Hypothalamus (tissue), 51 donors: ENCODE measurements around the gene C12orf76.
"Not testable (repeated sequence)": the region's sequence is repeated elsewhere in the genome, so short reads cannot be mapped to it uniquely, and the experiment has no call there.

Source experiments
- DNase-seq, 51 donors: peaks; one replicate each; lab custom pipeline; 2025; lab: John Stamatoyannopoulos, UW

Gene C12orf76, protein sequence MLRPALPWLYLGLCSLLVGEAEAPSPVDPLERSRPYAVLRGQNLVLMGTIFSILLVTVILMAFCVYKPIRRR

DNA sequence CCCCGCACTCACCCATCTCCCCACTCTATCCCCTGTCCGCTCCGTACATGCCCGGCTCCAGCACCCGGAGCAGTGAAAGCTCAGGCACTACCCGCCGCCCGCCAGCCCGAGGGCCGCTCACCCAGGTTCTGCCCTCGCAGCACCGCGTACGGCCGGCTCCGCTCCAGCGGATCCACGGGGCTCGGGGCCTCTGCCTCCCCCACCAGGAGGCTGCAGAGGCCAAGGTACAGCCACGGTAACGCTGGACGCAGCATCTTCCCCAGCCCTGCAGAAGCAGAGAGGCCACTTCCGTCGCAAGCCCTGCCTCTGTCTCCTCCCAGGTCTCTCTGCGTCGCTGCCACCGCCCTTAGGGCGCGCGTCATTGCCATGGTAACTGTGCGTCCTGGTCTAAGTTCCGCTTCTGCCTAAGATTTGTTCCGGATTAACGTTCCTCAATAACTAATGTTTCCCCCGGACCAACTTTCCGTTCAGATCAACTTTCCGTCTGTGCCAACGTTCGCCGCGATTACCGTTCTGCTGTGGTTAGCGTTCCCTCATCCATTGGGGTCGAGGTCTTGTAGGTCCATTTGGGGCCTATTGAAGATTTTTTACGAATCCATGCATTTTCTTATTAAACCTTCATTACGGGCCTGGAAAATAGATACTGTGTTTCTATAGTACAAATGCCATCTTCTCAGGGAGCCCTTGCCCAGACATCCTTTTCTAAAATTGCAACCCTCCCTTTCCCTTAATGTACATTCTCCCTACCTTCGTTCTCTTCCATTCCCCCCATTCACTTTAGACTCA is at the start of gene C12orf76:
Gene C12orf76, minus strand, starts transcription at position 281 of the 786 bp plus-strand sequence. Its CDS starts 27 bp downstream, at position 254.
- DNase-seq = peak; percentile 26 to 96 (median 88)

DNA sequence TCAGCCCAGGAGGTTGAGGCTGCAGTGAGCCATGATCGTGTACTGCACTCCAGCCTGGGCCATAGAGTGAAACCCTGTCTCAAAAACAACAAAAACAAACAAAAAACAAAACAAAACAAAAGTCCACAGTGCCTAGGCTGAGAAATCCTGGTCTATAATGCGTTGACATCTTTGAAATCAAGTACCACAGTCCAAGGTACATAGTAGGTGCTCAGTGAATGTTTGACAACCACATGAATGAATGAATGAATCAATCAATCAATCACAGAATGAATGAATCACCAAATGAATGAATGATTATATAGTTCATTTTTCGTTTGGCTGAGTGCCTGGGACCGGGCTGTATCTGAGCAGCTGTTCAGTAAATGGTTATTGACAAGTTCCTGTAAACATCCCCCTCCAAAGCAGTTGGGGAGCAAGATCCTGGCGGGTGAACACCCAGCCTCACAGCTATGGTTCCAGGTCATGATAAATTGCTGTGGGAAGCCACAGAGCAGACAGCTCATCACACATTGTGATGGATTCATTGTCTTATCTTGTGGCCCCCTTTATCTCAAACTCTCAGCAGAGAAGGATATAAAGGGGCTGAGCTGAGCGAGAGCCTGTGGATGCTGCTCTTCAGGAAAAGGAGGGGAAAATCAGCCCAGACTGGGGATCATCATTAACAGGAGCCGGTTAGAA is 45.4 kb upstream of the C12orf76 start:
- no peak for DNase-seq

DNA sequence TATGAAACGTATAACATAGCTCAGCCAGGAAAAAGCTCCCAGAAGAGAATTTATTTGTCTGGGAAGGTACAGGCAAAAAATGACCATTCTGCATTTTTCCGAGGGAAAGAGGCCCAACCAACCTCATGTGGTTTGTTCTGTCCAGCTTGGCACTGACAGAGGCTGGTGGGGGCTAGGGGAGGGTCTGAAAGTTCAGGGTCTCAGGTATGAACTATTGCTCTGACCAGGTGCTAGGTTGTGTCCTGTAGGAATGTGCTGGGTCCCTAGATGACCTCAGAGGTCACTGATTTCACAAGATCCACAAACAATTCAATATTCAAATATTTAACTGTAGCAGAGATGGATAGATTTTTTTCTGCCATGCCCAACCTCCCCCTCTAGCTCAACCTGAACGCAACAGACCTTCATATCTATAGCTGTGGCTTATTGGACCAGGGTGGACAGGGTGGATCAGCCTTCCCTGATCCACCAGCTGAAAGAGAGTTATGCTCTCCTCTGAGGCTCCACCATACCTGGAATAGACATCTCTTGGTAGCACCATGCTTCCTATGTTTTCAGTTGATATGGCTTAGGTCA is 42.9 kb upstream of the C12orf76 start:
- no peak for DNase-seq

DNA sequence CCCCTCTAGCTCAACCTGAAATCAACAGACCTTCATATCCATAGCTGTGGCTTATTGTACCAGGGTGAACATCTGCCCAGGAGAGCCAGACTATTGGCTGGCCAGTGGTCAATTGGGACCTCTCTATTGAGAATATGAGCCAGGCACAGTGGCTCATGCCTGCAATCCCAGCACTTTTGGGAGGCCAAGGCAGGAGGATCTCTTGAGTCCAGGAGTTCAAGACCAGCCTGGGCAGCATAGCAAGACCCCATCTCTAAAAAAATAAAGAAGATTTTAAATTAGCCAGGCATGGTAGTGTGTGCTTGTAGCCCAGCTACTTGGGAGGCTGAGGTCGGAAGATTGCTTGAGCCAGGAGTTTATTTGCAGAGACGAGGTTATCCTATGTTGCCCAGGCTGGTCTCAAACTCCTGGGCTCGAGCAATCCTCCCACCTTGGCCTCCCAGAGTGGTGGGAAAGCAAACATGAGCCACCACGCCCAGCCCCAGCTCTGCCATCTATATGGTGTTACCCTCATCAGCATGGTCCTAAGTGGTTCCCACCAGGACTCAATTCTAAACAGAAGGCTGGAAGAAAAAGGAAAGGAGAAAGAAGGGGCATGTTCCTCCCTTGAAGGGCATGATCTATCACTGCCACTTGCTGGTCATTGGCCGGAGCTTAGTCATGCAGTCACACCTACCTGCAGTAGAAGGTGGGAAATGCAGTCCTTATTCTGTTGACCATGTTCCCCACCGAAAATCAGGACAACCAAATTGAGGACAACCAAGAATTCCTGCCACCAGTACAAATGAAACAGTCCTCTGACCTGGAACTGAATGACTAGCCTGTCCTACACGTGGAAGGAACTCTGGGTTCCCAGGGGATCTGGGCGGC is 42.2 kb upstream of the C12orf76 start:
- no peak for DNase-seq

DNA sequence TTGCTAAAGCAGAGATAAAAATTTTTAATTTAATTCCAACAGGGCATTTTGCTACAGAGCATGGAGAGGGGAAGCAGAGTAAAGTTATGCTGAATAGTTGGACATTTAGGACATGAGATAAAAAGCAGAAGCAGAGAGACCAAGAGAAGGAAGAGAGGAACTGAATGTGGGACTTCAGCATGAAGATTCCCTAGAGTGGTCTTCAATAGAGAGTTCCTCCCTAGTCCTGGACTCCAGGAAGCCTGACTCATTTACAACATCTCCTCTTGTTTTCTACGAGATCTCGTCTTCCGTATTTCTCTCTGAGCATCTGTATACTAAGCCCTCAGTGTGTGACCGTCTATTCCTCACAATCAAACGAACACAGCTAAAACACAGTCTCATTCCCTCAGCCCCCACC is 40.6 kb upstream of the C12orf76 start:
- no peak for DNase-seq

DNA sequence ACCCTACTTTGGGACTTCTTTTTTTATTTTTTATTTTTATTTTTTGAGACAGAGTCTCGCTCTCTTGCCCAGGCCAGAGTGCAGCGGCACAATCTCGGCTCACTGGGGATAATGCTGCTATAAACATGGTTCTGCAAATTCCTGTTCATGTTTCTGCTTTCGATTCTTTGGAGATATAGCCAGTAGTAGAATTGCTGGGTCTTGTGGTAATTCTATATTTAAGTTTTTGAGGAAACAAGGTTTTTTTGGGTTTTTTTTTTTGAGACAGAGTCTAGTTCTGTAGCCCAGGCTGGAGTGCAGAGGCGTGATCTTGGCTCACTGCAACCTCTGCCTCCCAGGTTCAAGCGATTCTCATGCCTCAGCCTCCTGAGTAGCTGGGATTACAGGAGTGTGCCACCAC is 39.9 kb upstream of the C12orf76 start:
- not testable (repeated sequence) for DNase-seq

DNA sequence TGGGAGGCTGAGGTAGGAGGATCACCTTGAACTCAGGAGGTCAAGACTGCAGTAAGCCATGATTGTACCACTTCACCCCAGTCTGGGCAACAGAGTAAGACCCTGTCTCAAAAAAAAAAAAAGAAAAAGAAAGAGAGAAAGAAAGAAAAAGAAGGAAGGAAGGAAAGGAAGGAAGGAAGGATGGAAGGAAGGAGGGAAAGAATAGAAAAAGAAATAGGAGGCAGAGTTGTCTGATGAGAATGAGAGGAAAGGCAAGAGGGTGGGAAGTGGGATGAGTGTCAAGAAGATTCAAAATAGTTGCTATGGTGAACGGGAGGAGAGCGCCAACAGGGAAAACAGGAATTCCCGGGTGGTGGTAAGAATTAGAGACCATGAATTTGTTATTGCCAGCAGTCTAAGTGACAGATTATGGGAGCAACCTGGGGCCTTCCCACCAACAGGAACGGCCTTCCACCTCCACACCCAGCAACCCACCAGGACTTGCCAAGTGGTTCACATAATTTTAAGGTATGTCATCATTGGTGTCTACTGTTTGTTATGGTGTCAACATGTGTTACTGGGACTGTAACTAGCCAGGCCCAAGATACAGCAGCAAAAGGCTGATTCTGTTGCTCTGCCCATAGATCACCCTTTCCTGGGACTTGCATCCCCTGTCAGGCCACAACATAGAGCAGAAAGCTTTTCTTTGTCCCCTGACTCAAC is 36.1 kb upstream of the C12orf76 start:
- DNase-seq = no peak

DNA sequence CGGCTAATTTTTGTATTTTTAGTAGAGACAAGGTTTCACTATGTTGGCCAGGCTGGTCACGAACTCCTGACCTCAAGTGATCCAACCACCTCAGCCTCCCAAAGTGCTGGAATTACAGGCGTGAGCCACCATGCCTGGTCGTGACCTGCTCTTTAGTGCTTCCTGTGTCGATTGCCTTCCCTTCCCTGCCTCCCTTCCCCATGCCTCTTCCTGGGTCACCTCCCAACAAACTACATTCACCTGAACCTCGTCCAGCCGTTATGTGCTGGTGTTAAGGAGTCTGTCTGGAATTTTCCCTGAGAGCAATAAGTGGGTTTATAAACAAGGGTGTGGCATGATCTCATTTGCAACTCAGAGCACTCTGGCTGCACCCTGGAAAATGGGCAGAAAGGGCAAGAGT is 32.1 kb upstream of the C12orf76 start:
- no peak for DNase-seq

DNA sequence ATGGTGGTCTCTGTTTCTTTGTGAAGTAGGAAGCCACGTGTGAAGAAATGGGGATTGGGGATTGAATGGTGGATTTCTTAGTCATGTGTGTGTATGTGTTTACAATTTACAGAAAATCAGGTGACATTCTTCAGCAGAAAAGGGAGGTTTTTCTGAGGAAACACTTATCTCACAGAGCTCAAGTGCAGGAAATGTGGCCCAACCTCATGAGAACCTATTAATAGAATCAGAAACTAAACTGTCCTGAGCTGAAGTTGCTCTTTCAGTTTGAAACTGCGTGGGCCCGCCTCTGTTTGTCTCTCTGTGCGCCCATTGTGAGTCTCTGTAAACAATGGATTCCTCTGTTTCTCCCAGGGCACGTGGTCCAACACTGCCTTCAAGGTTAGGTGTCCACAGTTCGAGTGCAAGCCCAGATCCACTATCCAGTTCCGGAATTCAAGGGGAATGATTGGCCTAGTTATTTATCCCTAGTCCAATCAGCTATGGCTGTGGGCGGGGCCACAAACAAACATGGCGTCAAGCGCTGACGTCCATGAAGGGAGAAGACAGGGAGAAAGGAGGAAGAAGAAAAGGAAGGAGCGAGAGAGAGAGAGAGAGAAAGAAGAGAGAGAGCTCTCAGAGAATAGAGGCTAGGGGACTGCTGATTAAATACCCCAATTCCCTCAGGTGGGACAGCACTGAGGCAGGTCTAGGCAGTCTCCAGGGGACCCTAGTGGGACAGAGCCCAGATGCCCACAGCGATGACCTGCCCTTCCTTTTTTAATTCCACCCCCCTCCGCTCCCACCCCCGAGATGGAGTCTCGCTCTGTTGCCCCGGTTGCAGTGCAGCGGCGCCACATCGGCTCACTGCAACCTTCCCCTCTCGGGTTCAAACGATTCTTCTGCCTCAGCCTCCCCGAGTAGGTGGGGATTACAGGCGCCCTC is 31.4 kb upstream of the C12orf76 start:
- DNase-seq = peak in 49 of 51 donors; percentile 4 to 93 (median 73)

DNA sequence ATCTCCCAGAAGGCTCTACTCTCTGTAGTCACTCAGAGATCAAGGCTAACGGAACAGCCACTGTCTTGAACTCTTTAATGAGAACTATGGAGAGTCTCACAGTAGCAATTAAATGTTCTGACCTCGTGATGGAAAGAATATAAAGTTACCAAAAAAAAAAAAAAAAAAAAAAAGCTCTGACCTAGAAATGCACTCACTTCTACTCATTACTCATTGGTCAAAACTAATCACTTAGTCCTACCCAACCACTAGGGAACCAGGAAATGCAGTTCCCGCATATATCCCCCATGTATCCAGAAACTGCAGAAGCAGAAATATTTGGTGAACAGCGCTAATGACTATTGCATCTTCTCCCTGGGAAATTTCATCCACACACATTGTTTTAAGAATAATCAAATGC is 29.5 kb upstream of the C12orf76 start:
- DNase-seq = no peak

DNA sequence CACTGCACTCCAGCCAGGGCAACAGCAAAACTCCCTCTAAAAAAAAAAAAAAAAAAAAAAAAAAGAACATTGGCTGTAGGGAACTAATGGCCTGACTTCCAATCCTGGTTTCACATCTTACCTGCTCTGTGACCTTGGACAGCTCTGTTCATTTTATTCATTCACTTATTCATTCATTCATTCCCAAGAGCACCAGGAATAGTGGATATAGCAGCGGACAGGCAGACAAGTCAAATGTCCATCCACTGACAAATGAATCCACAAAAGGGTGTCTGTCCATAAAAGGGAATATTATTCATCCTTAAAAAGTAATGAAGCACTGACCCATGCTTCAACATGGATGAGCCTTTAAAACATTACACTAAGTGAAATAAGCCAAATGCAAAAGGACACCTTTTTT is 27.6 kb upstream of the C12orf76 start:
- DNase-seq = no peak

DNA sequence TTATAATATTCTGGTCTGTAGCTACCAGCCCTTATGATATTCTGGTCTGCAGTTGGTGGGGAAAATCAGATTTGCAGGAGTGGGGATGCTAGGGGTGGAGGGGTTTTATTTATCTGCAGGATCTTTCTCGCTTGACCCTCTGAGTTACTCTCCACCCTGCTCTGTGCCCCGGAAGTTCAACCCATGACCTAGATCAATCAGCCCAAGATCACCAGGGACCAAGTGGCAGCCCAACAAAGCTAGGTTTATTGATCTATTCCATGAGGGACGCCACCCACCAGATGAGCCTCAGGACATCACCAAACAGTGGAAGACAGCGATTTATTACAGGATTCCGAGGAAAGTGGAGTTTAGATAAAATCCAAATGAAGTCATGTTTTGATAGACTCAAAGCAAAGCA is 25.8 kb upstream of the C12orf76 start:
- DNase-seq = peak in 10 of 51 donors; percentile 1 to 58 (median 10)

DNA sequence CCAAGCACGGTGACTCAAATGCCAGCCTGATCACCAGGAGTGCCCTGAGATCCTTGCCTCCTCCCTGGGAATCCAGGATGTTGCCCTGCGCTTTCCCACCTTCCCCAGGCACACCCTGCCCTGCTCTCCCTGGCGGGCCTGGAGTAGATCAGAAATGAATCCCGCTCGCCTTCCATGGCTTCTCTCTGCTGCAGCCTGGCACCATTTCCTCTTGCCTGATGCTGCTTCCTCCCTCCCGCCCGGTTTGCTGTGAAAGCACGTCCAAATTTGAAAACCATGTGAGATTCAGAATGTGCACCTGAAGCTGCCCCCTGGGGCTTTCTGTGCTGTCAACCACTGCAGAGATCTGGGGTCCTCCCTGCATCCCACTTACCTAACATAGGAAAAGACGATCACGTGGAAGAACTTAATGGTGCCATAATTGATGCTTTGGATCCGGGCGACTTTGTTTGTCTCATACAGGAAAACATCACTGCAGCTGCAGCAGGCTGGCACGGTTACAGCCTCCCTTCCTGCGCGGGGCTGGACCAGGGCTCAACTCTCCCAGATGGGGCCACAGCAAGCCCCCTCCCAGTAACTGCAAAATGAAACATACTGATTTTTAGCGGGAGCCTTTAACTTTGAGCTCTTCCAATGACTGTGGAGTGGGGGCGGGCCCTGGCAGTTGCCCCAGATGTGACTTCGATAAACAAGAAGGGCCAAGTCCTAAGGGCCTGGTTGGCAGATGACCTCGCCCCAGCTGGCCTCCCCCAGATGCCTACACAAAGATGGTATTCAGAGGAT is 24.9 kb upstream of the C12orf76 start:
- DNase-seq = peak; percentile 34 to 97 (median 82)

DNA sequence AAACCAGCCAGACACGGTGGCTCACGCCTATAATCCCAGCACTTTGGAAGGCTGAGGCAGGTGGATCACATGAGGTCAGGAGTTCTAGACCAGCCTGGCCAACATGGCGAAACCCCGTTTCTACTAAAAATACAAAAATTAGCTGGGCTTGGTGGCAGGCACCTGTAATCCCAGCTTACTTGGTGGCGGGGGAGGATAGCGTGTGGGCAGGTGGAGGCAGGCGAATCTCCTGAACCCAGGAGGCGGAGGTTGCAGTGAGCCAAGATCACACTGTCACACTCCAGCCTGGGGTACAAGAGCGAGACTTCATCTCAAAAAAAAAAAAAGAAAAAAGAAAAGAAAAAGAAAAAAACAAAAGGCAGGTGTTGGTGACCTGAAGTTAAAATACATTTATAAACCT is 24.3 kb upstream of the C12orf76 start:
- not testable (repeated sequence) for DNase-seq

DNA sequence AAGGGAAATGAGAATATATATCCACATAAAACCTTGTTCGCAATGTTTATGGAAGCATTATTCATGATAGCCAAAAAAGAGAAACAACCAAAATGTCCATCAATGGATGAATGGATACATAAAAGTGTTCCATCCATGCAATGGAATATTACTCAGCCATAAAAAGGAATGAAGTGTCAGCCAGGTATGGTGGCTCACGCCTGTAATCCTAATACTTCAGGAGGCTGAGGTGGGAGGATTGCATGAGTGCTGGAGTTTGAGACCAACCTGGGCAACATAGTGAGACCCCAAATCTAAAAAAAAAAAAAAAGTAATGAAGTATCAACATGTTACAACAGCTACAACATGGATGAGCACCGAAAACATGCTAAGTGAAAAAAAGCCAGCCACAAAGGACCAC is 23.6 kb upstream of the C12orf76 start:
- no peak for DNase-seq

DNA sequence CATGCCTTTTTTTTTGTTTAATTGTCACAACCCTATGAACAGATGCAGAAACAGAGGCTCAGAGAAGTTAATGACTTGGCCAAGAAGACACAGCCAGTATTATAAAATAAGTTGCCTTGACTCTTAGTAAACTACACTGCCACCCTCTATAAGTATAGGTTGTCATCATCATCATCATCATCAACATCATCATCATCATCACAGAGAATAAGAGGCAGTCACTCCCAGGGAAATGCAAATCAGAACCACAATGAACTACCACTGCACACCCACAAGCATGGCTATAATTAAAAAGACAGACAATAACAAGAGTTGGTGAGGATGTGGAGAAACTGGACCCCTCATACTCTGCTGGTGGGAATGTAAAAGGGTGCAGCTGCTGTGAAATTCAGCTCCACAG is 23.2 kb upstream of the C12orf76 start:
- no peak for DNase-seq

DNA sequence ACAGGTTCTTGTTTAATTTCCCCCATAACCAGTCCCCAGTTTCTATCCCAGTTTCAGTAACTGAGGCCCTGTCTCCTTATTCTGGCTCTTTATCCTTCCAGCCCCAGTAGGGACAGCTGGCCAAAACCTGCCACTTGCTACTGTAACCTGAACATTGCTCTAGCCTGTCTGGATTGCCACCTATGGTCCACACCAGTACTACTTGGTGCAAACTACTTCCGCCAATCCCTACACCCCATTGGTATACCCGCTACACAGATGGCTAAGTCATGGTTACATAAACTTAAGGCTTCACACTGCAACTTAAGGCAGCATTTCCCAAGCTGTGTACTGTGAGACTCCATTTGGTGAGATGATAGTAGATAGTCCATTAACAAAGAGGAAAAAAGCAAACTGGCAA is 20.3 kb upstream of the C12orf76 start:
- DNase-seq = no peak

DNA sequence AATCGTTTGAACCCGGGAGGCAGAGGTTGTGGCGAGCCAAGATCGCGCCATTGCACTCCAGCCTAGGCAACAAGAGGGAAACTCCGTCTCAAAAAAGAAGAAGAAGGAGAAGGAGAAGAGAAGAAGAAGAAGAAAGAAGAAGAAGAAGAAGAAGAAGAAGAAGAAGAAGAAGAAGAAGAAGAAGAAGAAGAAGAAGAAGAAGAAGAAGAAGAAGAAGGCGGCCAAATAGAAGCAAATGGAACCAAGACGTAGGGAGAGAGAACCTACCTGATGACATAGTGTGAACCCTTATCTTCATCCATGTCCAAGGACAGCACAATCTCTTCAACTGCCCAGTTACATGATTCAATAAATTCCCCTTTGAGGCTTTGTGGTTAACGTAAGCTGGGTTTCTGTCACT is 19.8 kb upstream of the C12orf76 start:
- not testable (repeated sequence) for DNase-seq
